ENCODE data around the gene QRFPR.
A peak's percentile ranks its signal among the peaks of the same experiment; 100 is the strongest.
"Not testable (repeated sequence)": the region's sequence is repeated elsewhere in the genome, so short reads cannot be mapped to it uniquely, and the experiment has no call there.

The QRFPR gene

DNA sequence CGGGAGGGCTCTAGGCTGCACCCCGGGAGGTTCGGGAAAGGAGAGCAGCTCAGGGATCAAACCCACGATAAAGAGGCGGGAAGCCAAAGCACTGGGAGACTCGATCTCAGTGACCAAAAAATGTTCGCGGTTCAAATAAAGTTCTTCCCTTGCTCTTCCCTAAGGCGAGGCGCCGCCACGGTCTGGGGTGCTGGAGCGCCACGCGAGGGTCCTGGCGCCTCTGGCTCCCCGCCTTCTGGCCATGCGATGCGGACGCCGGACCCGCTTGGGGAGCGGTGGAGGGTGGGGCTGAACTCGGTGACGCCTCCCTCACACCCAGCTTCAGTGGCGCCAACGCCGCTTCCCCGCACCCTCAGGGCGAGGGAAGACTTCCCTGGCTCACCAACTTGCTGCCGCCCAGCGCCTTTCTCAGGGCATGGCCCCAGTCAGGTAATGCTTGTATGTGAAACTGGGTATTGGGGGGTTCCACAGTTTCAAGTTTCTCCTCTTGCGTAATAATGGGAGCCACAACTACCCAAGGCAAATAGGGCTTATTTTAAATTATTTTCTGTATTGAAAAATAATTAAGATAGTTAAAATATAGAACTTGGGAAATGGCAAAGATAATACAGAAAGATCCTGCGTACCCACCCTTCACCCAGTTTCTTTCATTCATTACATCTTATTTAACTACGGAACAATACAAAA, at the start of gene QRFPR:
Gene QRFPR (minus strand): TSS at position 243 of the 687 bp plus-strand sequence. CDS start 371 bp downstream, outside the sequence.
- no peak for DNase-seq

DNA sequence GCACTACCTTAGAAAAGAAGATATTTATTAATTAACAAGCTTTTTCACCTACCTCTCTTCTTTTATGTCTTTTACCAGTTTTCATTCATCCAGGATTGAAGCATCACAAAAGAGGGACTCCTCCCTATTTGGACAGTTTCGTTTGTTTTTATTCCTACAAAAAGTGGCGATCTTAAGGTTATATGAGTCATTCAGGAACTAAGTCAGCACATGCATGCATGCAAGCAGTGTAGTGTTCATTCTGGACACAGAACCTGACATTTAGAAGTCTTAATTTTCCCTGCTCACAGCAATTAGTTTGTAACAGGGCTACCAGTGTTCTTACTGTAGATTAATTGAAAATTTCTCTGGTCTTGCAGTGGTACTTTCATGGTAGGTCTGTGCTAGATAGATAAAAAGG, 47.9 kb upstream of the QRFPR start:
- no peak for DNase-seq

DNA sequence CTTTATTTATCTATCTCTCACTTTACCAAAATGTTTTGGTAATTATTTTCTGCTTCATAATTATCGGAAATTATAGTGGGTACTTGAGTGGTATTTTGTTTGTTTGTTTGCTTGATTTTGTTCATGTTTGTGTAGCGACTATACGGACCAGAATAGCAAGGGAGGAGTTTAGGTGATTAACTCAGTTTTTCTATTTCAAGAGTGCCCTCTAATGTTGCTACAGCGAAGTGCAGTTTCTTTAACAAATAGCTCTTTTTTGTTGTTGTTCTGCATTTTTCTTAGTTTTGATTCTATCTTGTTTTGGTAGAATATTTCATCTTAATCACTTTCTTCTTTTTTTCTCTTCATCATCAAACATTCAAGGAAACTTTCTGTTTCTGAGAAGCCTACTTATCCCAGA, 40.8 kb upstream of the QRFPR start:
- DNase-seq: no peak

- no peak for DNase-seq
Observed at GRCh38 chr4:121411151-121411744, 30.4 kb upstream of the QRFPR start.

GRCh38 chr4:121408567-121408966, 27.7 kb upstream of the QRFPR start:
- DNase-seq: not testable (repeated sequence)

GRCh38 chr4:121400632-121401031, 19.8 kb upstream of the QRFPR start:
- DNase-seq: no peak

DNA sequence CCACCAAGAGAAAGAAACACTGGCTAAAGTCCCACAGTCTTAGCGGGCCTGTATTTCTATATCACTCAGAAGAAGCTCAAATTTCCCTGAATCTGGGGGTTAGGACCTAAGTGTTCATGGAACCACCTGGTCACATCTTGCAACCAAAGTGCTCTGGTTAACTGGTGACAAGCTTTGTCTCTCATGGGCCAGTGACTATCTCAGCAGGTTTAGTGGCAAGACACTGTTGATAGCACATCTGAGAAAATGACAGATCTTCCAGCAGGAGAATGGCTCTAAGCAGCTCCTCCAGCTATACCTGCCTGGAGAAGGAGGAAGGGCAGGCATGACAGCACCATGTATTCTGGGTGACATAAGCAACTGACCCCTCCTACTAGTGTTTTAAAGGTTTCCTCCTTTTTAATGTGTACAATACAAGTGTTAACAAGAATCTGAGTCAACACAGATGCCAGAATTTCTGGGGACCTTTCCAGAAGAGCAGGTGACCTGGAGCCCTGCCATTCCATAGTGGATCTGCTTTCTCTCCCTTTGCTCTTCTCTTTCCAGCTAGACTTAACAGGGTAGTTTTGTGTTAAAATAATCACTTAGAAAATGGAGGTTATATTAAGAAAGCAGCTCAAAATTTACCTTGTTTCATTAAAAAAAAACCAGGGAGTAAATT, 17.3 kb upstream of the QRFPR start:
- no peak for DNase-seq

DNA sequence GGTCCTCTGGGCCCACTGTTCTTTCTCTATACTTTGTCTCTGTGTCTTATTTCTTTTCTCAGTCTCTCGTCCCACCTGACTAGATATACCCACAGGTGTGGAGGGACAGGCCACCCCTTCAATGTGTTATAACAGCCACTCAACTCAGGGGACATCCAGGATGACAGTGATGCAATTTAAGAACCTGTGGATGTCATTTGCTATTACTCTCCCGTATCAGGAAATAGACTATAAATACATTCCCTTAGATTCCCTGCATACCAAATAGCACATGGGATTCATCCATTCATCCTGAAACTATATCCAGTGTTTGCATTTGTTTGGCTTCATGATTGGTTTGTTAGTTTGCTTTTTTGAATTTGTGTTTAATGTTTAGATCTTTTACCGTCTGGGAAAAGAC, 16.6 kb upstream of the QRFPR start:
- DNase-seq: no peak

GRCh38 chr4:121392426-121393086, 11.7 kb upstream of the QRFPR start:
- no peak for DNase-seq

DNA sequence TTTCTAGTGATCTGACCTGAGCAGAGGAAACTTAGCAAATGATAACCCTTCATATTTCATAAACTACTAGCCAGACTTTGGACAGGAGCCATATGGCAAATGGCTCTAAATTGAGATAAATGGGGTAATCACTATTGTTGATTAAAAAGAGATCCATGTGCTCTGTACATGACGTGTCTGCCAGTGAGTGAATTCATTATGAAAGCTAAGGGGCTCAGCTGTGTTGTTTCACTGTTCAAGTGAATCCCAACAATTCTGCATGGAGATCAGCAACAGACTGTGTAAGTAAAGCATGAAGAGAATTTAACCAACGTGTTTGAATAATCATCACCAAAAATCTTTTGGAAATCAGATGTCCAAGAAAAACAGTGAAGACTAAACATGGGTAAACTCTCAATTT, 9.5 kb upstream of the QRFPR start:
- DNase-seq: no peak

DNA sequence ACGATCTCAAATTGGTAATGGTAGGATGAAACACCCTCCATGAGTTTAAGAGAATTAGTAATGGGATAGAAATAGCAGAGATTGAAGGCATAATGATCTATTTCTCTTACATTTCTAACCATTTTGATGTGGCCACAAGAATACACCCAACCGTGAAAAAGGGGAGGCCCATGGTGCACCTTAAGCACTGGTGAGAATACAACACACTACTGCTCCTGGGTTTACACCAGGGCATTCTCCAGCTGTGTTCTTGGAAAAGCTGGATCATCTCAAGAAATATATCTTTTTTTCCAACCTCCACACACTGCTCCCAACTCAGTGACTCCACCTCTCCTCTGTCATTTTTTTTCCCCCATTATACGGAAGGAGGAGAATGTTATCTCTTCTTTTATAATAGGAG, 1.5 kb downstream of the QRFPR start:
- DNase-seq: no peak

DNA sequence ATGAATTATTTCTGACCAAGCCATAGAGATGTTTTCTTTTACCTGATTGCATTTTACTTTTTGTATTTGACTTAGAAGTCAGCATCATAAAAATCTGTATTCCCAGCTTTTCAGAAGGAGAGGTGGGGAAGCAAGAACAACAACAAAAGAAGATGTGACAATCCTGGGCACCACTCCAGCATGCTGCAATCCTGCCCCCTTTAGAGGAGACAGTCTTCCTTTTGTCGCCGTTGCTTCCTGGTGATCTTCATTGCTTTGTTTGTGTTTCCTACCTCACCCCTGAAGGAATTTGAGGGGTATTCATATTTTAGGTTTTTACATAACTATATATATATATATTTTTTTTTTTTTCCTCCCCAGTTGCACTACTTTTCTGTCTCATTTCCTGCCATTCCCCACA, 3.7 kb downstream of the QRFPR start:
- no peak for DNase-seq

DNA sequence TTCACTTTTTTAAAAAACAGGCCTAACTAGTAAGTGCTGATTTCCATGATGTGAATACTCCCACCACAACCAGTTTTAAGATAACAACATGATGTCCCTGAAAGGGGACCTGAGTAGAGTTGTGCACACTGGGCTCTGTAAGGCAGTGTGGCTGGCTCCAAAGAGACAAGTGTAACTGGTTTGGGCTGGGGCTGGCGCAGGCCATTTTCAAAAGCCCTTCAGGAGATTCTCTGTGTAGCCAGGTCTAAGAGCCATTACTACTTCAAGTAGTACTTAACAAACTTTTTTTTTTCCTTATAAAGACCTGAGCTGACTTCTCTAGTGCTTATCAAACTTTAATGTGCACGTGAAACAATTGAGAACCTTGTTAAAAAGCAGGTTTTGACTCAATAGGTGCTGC, 4.3 kb downstream of the QRFPR start:
- no peak for DNase-seq

- DNase-seq: no peak
Observed at GRCh38 chr4:121376097-121376496, 4.7 kb downstream of the QRFPR start.

- no peak for DNase-seq
Observed at GRCh38 chr4:121375262-121375661, 5.6 kb downstream of the QRFPR start.

DNA sequence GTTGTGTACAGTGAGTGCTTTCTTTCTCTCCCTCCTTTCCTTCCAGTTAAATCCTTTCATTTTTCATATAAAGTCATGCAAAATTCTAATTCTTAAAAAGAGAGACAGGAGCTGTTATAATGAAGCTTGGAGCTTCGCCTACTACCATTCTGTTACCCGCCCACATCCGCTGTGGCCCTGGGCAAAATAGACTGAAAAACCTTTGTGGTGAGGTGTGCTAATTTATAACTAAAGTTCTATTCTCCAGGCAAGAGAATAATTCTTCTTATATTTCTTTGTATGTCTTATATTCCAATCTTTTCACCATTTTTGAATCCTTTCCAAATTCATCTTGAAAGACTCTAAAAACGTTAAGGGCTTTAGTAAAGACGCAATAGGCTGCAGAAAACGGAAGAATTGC, 7.0 kb downstream of the QRFPR start:
- no peak for DNase-seq

DNA sequence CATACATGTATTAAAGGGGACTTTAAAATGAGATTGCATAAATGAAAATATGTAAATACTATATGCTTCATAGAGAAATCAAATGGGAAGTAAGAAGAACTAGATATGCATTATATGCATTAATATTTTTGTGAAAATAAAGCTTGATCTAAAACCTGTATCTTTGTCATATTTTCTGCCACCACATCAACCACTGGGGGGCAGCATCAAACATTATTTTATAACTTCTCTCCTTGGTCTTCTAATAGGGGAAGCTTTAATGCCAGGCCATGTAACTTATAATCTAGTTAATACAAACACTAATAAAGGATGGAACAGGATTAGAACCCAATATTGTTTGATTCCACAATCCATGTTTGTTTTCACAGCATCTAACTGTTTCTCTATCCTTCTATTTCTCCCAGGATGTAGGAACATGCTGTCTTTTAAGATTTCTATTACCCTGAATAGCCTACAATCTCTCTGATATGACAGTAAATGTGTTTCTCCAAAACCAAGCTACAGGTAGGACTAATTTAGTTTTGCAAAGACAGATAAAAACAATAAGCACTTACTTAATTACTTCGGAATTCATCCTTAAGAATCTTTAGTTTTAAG, 10.0 kb downstream of the QRFPR start:
- peak; percentile 45 for DNase-seq

GRCh38 chr4:121360495-121360894, 20.3 kb downstream of the QRFPR start:
- DNase-seq: no peak

GRCh38 chr4:121358473-121358872, 22.3 kb downstream of the QRFPR start:
- DNase-seq: no peak

- no peak for DNase-seq
Observed at GRCh38 chr4:121353213-121353612, 27.6 kb downstream of the QRFPR start.

DNA sequence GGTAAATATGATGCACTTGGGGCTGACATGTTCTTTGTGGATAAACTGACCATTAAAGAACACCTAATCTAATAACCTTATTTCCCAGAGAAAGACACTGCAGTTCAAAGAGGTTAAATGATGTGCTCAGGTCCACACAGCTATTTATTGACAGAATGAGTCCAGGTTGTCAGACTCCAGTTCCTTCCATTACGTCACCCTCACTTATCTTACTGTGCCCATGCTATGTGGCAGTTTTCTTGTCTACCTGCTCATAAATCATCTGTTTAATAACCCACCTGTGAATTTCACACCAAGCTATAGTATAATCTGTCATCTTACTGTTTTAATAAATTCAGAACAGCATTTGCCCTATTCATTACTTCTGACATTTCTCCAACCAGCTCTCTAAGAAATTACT, 36.7 kb downstream of the QRFPR start:
- no peak for DNase-seq

DNA sequence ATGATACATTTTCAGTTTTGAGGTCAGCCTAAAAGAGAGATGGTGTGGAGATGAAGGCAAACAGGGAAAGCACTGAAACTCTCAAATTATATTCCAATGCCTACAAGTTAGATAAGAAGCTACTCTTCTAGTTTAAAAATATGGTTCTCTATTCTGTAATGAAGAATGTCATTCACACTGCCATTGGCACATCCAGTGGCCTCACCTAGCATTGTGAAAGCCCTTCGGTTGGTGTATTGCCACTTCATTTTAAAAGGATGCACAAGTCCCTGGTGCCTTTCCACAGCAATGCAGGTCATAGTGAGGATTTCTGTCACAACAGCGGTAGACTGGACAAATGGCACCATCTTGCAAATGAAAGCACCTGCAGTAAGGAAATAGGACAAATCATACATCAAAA, 40.6 kb downstream of the QRFPR start:
- no peak for DNase-seq

GRCh38 chr4:121339824-121340223, 41.0 kb downstream of the QRFPR start:
- no peak for DNase-seq

DNA sequence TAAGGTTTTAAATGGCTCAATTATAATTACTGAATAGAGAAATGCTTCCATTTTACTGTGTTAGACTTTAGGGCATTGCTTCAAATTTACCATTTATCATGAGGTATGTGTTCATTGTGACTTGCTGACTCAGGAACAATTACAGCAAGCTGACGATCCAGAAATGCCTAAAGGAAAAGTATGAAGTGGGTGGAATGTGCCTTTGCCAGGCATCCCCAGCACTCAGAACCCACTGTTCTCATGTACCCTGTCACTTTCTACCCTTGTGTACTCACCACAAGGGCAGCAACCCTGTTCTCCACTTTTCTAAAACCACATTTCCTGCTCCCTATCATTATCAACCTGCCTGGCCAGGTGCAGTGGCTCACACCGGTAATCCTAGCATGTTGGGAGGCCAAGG, 41.5 kb downstream of the QRFPR start:
- DNase-seq: no peak

Data from RPMI8226 (cell line).